Endometrial microvascular endothelial cells (primary cell): ENCODE results near the gene GUSB. TPM values are rescaled to one million over a fixed set of nuclear protein-coding genes. Genes with fewer than 3 reads are reported as not detected.
"Not testable (repeated sequence)": the region's sequence is repeated elsewhere in the genome, so short reads cannot be mapped to it uniquely, and the experiment has no call there.

Source experiments
- in situ Hi-C: cut with HindIII; loops from 2 replicates; pipeline ENCODE4 v1.10.0; 2017; ENCODE audit warnings: low sequenced_read_pairs, low pct_unique_long_range_greater_than_20kb; ENCODE audit errors: inconsistent ontology term
- total RNA-seq: library from RNA; depleted of rRNA; stranded (reverse); fragments of >200 nt; gene quantifications from one replicate; pipeline ENCODE4 v1.2.3, GENCODE V29; 2015; ENCODE audit errors: inconsistent ontology term

The GUSB gene
- 26.7 TPM for total RNA-seq

GRCh38 chr7:65981965-65982792, at the start of gene GUSB:
TSS of gene GUSB (minus strand) at chr7:65982213. CDS start at chr7:65982183, 30 bp downstream.
- in situ Hi-C loops, result no loop called here

- in situ Hi-C loops, result not testable (repeated sequence)
Measured at GRCh38 chr7:66028342-66028741, 46.3 kb upstream of the GUSB start.

GRCh38 chr7:66016131-66016461, 34.1 kb upstream of the GUSB start:
- in situ Hi-C loops, result no loop called here

- in situ Hi-C loops, result no loop called here
Measured at GRCh38 chr7:66015440-66016130, 33.6 kb upstream of the GUSB start.

GRCh38 chr7:66013938-66014337, 31.9 kb upstream of the GUSB start:
- in situ Hi-C loops, result no loop called here

- in situ Hi-C loops, result no loop called here
Measured at GRCh38 chr7:66007232-66007631, 25.2 kb upstream of the GUSB start.

- in situ Hi-C loops, result not testable (repeated sequence)
Measured at GRCh38 chr7:66005115-66005671, 23.2 kb upstream of the GUSB start.

- in situ Hi-C loops, result not testable (repeated sequence)
Measured at GRCh38 chr7:66000823-66001417, 18.9 kb upstream of the GUSB start.

GRCh38 chr7:65994984-65995383, 13.0 kb upstream of the GUSB start:
- in situ Hi-C loops, result not testable (repeated sequence)

- in situ Hi-C loops, result no loop called here
Measured at GRCh38 chr7:65992526-65992925, 10.5 kb upstream of the GUSB start.

GRCh38 chr7:65991829-65992228, 9.8 kb upstream of the GUSB start:
- in situ Hi-C loops, result not testable (repeated sequence)

- in situ Hi-C loops, result no loop called here
Measured at GRCh38 chr7:65989694-65990080, 7.7 kb upstream of the GUSB start.

- in situ Hi-C loops, result not testable (repeated sequence)
Measured at GRCh38 chr7:65988503-65988902, 6.5 kb upstream of the GUSB start.

GRCh38 chr7:65988084-65988483, 6.1 kb upstream of the GUSB start:
- in situ Hi-C loops, result no loop called here

- in situ Hi-C loops, result no loop called here
Measured at GRCh38 chr7:65983965-65984658, 2.1 kb upstream of the GUSB start.

- in situ Hi-C loops, result no loop called here
Measured at GRCh38 chr7:65980478-65981250, 1.3 kb downstream of the GUSB start.

- in situ Hi-C loops, result no loop called here
Measured at GRCh38 chr7:65979583-65980477, 2.2 kb downstream of the GUSB start.
